NCI-H2081 (cell line): Measurements from ENCODE around the gene PRXL2B.
A peak's percentile ranks its signal among the peaks of the same experiment; 100 is the strongest.
"Not testable (repeated sequence)": the region's sequence is repeated elsewhere in the genome, so short reads cannot be mapped to it uniquely, and the experiment has no call there.

Source experiments
- DNase-seq, 2 experiments: peaks; one replicate each; lab custom pipeline; 2025; lab: John Stamatoyannopoulos, UW

The PRXL2B gene

DNA sequence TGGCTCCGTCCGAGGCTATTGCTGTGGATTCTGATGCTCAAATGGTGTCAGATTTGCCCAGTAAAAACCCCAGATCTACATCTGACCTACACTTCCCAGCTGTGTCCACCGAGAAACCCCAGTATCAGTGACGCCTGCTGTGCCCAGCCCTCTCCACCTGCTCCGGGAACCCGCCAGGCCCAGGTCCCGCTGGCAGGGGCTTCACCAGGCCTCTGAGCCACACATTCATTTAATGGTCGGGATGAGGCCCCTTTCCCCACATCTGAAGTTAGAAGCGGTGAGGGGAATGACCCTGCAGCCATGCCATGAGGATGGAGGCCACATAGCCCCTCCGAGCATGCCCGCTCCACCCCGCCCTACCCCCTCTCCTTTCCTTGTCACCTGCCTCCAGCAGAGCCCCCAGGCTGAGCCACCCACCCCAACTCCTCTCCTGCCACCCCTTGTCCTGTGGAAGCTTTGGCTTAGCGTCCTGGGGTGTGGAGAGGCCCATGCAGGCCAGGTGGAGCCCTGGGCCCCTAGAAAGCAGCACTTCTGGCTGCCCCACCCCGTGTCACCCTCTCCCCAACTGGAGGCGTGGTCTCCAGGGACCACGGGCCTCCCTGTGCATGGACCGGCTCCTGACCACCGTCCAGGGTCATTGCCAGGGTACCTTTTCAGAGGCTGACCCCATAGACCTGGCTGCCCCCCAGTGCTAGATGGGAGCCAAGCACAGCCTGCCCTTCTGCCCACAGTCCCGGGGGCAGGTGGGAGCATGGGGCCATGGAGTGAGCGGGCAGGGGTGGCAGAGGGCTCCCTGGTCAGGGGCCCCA lies 22.4 kb upstream of the PRXL2B start:
- no peak for DNase-seq

DNA sequence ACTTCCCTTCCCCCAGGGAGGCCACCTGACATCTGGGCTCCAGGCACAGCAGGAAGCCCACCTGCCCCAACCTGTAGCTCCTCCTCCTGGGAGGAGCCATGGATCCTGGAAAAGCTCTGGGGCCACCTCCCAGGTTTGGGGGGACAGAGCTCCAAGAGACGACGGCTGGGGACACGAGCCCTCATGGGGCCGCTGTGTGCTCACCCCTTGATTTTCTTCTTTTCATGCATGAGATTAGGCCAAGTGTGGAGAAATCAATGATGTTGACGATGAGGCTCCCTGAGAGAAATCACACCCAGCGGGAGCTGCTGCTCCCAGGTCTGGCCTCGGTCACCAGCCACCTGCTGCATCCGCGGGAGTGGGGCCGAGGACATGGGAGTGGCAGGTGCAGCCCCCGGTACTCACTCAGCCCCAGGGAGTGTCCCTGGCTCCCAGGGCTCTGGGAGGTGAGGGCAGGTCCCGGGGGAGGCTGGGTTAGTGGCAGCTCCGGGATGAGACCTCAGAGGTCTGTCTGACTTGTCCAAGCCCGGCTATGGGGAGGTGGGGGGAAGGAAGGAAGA lies 21.7 kb upstream of the PRXL2B start:
- DNase-seq: no peak

DNA sequence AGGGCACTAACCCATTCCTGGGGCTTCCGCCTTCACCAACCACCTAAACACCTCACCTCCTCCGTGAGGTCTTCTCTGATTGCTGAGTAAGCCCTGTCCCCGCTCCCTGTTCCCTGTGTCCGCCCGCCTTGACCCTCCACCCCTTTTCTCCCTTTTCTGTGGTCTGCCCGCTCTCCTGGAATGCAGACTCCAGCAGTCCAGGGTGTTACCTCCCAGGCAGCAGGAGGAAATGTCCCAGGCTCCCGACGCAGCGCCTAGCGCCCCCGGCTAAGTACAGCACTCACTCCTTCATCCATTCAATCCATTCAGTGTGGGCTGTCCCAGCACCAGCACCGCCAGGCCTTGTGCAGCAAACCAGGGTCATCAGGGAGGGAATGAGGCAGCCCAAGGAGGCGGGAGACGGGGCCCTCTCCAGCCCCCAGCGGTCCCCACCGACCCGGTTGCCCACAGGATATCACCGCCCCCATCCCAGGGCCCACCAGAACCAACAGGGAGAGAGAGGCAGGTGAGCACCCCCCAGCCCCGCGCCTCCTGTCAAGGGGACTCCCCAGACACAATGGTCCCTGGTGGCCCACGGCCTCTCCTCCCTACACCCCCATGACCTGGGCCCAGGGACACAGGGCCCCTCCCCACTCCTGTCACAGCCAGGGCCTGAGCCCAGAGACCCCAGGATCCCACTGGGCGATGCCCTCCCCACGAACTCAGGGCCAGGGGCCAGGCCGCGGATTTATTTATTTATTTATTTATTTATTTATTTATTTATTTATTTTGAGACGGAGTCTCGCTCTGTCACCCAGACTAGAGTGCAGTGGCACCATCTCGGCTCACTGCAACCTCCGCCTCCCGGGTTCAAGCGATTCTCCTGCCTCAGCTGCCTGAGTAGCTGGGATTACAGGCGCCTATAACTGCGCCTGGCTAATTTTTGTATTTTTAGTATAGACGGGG lies 20.2 kb upstream of the PRXL2B start:
- DNase-seq: no peak

DNA sequence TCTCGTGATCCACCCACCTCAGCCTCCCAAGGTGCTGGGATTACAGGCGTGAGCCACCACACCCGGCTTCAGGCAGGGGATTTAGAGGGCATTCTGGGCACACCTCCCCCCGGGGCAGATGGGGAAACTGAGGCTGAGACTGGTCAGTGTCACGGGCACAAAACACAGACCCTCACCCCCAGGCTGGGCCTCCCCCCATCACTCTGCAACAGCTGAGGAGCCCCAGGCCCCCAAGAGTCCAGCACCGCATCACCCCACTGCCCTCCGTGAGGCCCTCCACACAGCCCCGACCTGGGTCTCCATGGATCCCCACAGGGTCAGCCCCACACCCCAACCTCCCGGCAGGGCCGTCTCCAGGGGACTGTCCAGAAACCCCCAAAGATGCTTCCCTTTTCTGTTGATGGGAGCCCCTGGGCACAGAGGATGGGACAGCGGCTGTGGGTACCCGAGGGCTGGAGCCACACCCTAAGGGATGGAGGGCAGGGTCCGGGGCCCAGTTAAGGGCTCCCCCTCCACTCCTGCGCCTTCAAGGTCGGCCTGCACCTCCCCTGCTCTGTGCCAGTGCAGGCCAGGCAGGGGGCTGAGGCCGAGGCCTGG lies 19.4 kb upstream of the PRXL2B start:
- DNase-seq: no peak

DNA sequence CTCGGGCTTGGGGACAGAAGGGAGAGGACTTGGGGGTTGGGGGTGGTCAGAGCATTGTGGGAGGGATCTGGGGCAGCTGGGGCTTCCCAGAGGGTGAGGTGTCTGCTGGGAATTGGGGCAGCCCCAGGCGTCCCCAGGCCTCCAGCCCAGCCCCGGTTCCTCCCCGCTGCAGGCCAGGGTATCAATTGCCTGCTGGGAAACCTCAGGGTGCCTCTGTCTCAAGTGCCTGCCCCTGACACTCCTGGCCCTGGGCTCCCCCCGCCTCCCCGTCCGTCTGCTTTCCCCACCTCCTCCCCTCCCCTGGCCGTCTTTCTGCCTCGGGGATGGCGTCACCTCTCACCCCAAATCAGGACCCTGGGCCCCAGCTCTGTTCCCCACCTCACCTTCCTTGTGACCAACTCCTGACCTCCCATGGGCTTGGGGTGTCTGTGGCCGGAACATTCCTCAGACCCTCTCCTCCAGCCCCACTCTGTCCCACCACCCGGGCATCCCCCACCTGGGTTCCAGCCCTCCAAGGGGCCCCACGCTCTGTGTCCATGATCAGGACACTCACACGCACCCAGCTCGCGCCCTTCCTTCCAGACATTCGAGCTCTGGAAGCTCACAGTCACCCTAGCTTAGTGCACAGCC lies 18.3 kb upstream of the PRXL2B start:
- DNase-seq: not testable (repeated sequence)

DNA sequence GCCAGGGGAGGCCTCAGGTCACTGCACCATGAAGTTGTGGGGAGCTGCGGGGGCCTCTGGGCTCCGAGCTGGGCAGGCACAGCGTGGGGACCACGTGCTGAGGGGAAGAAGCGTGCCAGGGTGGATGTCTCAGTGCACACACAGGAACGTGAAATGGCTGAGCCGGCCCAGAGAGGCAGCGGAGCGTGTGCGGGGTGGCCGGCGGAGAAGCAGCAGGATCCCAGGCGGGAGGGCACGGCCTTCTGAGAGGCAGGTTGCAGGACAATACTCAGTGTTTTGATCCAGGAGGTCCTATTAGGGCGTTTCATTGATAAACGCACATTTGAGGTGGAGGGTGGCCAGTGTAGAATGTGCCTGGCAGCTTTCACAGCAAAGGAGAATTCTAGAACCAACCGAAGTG lies 17.5 kb upstream of the PRXL2B start:
- no peak for DNase-seq

DNA sequence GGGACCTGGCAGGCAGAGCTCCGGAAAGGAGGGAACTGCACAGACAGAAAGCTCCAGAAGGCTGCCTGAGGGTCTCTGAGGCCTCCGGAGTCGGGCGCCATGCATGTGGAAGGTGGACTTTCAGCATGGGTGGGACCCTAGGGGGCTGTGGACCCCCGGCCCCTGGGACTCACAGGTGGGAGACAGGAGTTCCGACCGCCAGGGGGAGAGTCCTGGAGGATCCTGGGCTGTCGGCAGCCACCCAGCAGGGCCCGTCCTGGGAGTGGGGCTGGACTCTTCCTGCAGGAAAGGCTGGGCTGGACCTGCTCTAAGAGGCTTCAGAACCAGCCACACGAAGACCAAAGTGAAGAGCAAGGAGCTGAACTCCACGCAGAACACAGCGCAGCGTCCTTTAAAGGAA lies 16.9 kb upstream of the PRXL2B start:
- DNase-seq: not testable (repeated sequence)

DNA sequence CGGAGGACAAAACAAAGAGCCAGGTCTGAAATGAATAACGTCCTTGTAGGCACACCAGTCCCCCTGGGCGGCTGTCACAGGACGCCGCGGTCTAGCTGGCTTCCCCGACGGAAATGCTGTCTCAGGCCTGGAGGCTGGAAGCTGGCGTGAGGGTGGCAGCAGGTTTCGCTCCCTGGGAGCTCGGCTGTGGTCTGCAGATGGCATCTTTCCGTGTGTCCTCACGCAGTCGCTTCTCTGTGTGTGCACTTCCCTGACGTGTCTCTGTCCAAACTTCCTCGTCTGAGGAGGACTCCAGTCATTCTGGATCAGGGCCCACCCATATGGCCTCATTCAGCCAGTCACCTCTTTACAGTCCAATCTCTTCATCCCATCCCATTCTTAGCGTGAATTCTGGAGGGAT lies 16.2 kb upstream of the PRXL2B start:
- DNase-seq: no peak

DNA sequence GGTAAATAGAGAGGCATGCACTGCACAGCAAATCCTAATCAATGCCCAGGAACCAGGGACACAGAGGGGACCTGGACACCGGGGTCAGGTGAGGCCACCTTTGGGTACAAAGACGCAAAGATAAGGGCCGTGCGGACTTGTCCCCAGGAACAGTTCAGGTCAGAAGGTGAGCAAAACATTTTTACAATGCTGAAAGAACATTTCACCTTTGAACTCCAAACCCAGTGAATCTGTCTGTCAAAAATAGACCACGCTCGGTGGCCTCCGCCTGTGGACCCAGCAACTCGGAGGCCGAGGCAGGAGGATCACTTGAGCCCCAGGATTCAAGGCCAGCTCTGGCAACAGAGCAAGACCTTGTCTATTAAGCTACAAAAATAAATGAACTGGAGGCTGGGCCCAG lies 15.2 kb upstream of the PRXL2B start:
- no peak for DNase-seq

DNA sequence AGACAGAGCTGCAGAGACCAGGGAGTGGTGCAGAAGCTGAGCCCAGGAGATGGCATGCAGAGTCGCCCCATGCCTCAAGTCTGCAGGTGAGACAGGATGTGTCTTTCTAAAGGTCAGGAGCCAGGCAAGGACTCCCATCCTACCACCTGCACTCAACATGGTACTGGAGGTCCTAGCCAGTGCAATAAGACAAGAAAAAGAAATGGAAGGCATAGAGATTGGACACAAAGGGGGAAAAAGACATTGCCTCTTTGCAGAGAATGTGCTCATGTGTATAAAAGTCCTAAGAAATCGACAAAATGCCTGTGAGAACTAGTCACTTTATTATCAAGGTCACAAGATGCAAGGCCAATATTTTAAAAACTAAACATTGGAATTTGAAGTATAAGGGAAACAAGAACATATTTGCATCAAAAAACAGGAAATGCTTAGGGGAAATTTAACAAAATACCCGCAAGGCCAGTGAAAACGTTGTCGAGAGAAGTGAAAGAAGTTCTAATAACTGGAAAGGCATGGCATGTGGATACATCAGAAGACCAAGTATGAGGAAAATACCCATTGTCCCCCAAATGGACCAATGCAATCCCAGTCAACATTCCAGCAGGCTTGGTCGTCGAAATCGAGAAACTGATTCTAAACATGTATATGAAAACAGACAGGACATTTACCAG lies 13.2 kb upstream of the PRXL2B start:
- DNase-seq: no peak

DNA sequence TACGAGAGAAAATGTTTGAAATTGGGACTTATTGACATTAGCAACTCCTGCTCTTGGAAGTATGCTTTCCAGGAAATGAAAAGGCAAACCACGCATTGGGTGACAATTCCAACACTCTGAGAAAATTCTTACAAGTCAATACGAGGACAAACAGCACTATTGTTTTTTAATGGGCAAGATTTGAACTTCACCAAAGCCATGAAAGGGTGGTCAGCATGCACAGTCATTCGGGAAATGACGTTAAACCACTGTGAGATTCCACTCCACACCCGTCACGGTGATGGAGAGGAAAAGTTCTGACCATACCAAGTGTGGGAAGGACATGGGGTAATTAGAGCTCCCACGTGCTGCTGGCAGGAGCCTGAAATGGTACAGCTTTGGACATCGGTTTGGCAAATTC lies 12.2 kb upstream of the PRXL2B start:
- DNase-seq: no peak

DNA sequence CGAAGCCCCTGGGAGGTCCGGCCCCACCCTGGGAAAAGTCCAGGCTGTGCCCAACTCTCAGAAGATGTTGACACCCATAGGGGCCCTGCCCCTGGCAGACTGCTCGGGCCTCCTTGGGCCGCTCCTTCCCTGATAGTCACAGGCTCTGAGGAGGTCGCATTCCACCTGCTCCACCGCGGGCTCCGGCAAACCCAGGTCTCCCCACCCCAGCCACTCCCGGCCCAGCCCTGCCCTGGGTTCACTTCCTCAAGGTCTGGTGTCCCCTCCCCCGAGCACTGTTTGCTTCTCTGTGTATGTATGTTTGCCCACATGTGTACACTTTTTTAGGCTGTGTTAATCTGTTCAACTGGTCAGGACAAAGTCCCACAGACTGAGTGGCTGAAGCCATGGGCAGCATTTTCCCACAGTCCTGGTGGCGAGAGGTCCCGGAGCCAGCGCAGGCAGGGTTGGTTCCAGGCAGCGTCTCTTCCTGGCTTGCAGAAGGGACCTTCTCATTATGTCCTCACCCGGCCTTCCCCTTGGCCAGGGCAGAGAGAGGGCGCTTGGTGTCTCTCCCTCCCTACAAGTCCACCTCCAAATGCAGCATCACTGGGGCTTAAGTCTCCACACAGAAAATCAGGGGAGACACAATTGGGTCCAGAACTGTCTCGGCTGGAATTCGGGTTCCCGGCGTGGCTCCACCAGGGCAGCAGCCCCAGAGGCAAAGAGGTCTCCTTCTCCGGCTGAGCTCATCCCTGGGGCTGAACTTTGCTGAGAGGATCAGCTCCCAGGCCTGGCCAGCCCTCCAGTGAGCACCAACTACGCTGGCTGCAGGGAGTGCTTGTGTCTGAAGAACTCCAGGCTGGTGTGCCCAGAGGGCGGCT lies 10.5 kb upstream of the PRXL2B start:
- no peak for DNase-seq

DNA sequence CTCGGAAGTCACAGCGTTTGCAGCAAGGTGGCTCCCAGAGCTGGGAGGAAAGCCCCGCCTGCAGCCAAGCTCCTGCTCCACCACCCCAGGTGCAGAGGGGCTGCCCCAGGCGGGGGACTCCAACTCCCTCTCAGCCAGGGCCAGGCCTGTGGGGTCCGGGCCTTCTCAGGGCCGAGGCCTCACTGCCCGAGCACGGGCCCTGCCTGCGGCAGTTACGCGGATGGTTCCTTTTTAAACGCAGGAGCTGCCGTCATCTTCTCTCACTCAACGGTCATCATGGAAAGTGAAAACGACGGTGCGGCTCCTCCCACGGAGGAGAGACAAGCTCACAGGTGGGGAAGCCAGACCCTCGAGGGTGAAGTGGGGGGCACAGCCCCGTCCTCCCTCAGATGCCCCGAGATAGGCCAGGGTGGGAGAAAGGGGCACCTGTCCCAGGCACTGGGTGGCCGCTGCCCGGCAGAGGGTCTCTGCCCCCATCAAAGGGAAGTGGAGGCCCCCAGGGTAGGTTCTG lies 9.0 kb upstream of the PRXL2B start:
- not testable (repeated sequence) for DNase-seq

DNA sequence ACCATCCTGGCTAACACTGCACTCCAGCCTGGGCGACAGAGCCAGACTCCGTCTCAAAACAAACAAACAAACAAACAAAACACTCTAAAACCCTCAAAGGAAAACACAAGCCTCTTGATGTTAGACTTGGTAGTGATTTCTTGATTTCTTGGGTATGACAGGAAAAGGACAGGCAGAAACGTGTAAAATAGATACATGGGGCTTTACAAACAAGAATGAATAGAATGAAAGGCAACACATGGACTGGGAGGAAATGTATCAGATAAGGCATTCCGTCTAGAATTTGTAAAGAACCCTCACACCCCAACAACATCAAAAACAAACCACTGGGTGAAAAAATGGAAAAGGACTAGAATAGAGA lies 7.8 kb upstream of the PRXL2B start:
- DNase-seq: no peak

DNA sequence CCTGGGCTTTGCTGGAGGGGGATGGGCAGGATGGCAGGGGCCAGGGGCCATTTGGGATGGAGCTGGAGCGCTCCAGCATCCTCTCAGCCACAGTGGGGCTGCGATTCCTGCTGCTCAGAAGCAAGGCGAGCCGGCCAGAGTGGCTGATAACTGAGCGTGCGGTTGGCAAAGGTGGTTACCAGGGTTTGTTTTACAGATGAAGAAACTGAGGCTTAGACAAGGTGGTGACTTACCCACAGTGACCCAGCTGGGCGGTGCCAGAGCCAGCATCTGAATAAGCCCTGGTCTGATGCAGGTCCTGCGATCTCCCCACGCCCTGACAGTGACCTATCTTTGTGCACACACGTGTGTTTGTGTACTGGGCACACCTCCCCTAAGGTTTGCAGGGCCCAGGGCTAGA lies 5.9 kb upstream of the PRXL2B start:
- DNase-seq: no peak

DNA sequence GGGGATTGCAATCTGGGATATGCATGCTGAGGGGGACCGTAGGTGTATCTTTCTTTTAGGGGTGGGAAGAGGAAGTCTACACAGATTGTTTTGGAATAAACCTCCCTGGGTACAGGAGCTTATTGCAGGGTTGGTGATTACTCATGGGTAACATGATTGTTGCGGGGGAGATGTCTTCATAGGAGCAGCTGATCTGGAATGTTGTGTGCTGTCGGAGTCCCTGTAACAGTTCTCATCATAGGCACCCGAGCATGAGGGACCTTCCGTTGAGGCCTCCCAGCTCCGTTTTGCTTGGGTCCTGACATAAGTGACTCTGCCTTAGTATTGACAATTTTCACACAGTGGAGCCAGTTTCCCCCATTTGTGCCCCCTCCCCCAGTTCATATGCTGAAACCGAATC lies 4.2 kb upstream of the PRXL2B start:
- DNase-seq: no peak

DNA sequence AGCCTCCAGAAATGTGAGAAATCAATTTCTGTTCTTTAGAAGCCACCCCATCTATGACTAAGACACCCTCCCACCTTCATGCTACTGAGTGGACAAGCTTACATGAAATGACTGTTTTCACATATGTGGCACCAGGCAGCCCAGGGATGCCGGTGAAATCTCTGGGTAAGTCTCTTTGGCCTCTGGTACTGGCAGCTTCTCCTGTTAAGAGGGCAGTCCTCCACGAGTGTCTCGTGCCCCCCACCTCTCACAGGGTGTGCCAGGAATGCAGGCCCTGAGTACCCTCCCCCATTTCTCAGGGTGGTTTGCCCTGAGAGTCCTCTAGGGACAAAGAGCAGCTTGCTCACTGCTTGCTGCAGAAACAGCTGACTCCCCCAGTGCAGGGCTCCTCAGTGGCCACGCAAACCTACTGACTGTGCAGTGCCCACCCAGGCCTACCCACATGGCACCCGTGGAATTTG lies 3.2 kb upstream of the PRXL2B start:
- DNase-seq: no peak

DNA sequence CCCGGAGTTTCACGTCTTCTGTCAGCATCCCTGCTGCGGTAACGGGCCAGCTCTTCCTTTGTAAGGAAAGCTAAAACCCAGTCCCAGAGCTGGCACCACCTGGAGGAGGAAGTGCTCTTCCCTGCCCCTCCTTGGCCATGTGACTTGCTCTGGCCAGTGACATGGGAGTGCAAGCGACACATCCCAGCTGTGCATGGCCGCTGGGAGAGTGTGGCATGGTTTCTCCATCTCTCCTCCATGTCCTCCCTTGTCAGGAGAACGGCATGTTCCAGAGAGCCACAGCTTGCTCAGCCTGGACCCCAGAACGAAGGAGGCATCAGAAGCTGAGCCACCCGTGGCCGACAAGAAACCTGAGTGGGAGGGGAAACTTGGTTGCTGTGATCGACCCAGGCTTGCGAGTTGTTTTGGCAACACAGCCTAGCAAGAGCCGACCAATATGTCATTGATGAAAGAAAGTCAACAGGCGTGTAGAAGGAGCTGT lies 2.7 kb upstream of the PRXL2B start:
- peak; percentile 41 to 54 for DNase-seq

DNA sequence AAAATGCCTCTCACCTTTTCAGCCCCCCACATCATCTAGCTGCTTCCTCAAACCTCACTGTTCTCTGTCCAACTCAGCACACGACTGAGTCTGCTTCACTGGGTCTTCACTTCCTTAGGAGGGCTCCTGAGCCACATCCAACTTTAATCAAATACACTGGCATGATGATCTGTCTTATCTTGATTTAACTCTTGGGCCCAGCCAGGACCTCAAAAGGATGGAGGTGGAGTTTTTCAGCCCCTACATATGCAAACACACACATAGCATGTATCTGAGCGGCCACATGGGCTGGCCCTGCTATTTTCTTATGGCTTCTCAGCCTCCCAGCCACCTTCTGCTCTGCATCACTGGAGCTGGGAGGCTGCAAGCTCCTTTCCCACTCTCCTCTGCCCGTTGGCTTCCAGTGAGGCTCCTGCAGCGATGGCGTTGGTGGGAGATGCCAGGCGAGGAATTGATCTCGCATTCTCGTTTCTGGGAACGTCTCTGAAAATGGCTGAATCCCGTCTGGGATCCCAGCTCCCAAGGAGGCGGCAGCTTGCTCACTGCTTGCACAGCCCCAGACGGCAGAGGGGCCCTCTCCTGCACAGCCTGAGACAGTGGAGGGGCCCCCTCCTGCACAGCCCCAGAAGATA lies 1.8 kb upstream of the PRXL2B start:
- DNase-seq: no peak
